ENCODE results near the gene TOX3.

The TOX3 gene

DNA sequence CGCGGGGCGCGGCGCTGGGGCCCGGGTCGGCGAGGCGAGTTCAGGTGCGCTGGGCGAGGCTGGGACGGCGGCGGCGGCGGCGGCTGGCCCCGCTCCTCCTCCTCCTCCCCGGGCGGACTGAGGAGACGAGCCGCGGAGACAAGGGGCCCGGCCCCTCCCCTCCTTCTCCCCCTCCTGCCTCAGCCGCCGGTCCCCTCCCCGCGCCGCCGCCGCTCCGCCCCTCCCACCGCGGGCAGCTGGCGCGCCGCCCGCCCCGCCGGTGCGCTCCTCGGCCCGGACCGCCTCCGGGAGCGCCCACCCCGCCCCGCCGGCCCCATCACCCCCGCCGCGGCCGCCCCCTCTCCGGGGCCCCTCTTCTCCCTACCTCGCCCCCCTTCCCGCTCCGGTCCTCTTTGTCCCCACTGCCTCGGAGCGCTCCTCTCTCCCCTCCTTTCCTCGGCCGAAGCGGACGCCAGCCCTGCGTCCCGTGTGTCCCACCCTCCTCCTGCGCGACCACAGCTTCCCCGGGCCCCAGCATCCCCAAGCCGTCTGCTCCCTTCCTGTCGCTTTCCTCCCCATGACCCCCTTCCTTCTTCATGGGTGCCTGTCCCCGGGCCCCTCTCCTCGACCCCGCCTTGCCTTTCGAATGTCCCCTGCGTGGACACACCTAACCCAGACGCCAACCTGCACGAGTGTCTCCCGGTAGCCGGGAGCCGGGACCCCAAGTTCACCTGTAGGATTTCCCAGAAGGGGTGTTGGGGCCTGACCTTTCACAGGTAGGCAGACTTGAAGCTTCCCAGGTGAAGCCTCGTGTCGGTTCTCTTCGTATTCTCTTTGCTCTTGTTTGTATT, at the start of gene TOX3:
Gene TOX3, minus strand, starts transcription at position 140 of the 830 bp plus-strand sequence. CDS start 420 bp downstream, outside the sequence.
- no peak for ATAC-seq
- DNase-seq = no peak

- ATAC-seq = no peak
- no peak for DNase-seq
These were observed 45.8 kb upstream of the TOX3 start for GRCh38 chr16:52592778-52593177.

DNA sequence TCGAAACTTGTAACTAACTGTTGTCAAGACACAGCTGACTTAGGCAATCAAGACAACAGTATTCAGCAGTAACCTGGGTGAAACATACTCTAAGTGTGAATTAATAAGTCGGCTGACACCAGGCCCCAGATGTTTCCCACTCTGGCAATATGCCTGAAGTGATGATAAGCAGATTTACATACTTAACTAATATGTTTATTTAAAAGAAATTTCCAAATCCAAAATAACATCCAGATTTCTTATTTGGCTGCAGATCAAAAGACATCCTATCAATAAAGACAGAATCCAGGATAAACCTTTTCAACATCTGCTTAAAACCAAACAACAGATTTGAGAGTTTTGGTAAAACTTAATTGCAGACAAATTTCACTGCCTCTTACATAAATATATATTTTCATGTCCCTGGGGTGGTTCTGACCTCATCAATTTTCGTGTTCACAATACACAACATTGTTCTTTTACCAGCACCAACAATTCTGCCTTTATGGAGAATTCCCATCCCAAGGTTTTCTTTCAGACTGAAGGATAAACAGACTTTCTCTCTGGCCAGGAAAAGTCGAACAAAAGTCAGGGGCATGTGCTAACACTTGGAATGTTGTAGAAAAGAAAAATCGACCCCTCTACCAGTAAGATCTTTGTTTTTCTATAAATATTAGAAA, 45.1 kb upstream of the TOX3 start:
- DNase-seq = no peak
- no peak for ATAC-seq

- DNase-seq = no peak
- no peak for ATAC-seq
These were observed 44.5 kb upstream of the TOX3 start for GRCh38 chr16:52591471-52591870.

GRCh38 chr16:52586159-52586558, 39.2 kb upstream of the TOX3 start:
- no peak for ATAC-seq
- no peak for DNase-seq

DNA sequence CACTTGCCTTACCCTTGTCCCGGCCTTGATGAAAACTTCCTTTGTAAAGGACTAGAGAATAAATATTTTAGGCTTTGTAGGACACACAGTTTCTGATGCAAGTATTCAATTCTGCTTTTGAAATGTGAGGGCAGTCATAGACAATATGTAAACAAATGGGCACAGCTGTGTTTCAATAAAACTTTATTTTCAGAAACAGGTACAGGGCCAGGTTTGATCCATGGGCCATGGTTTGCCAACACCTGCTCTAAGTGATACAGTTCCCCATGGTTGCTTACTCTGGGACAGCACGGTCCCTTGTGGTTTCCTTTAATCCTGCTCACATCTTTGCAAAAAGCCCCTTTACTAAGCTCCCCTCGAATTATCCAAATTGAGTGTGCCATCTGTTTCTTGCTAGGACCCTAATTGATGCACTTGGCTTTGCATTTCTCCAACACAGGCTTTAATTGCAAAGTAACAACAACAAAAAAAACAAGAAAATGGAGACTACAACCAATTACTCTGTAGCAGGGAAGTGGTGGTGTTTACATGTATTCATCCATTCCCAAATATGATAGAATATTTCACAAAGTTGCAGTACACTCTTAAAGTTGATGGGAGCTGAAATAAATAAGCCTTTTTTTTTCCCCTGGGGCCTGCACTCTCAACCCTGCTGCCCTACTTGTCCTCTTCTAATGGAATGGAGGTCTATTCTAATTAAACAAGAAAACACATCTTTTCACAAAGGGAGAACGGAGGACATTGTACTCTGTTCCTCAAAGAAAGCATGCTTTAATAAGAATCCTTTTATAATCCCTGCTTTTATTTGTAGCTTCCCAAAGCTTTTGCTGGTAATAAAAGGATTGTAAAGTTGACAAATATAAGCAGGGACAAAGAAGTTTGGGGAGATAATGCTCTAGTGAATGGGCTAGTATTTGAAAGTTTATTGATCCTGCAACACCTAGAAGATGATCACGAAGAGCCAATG, 37.7 kb upstream of the TOX3 start:
- DNase-seq = no peak
- no peak for ATAC-seq

- ATAC-seq = no peak
- DNase-seq = no peak
These were observed 34.6 kb upstream of the TOX3 start for GRCh38 chr16:52581530-52581929.

DNA sequence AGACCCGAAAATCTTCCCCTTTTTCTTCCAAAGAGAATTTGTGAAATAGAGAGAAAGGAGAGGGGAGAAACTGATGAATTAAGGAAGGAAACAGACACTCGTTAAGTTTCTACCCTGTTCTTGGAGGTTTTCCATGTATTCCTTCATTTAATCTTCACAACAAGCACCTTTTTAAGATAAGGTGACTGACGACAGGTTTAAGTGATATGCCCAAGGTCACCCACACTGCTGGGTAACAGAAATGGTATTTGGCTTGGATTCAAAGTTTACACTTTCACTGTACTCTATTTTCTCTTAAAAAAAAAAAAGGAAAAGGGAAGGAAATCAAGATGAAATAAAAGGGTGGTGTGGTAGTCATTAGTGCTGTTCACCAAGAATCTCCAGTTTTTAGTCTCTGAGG, 33.5 kb upstream of the TOX3 start:
- no peak for DNase-seq
- ATAC-seq = no peak

- no peak for ATAC-seq
- DNase-seq = no peak
These were observed 32.0 kb upstream of the TOX3 start for GRCh38 chr16:52578829-52579498.

DNA sequence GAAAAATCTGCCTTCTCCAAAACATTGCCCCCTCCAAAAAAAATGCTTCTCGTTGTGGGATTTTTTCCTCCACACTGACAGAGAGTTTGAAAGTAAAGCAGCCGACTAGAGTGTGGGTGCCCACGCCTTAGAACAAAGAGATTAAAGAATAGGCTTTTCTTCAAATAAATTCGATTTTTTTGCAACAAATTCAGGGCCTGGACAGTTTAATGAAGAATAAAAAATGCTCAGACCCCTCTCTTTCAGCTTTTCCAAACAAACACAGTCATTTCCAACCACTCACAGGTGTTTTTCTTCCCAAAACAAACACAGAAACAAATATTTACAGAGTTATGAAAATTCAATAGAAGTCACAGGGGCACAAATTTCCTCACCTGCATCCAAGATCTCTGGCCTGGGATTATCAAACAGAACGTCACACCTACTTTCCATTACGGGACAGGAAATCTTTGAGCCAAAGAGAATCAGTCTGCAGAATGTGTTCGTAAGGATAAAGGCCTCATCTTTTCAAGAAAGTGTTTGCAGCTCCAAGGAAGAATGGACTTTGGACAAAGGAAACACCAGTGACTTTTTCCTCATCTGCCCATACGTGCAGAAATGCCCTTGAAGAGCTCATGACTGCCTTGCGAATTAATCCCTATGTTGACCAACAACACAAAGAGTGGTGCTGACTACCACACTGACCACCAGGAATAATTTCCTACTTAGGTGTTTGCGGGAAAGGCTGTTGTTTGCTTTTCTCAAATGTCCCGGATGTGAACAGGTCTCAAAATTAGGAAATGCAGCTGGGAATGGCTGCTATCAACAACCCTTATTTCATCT, 31.3 kb upstream of the TOX3 start:
- ATAC-seq (no peak), DNase-seq (no peak)

DNA sequence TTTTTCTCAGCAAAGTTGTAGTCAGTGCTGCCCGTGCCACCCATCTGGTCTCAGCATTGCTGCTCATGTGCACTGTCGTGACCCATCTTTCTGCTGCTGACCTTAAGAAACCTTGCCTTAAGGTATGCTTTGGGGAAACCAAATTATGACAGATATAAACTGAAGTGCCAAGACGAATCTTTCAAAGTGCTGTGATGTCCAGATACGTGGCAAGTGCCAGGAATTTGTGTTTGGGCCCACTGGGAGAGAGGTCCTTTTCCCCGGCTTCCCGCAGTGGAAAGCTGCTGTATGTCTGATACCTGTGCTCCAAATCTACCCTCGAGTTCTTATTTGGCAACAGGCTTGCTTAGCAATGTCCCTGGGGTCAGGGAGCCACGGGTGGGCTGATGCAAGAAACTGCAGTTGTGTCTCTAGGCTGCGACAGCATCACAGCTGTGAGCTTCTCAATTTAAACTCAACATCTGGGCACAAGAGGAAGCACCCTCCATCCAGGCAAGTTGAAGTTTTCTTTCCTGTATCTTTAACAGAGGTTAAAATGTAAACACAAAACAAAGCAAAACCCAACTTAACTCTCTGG, 30.3 kb upstream of the TOX3 start:
- ATAC-seq = no peak
- DNase-seq = no peak

- ATAC-seq (no peak), DNase-seq (no peak)
These were observed 26.7 kb upstream of the TOX3 start for GRCh38 chr16:52573365-52574299.

DNA sequence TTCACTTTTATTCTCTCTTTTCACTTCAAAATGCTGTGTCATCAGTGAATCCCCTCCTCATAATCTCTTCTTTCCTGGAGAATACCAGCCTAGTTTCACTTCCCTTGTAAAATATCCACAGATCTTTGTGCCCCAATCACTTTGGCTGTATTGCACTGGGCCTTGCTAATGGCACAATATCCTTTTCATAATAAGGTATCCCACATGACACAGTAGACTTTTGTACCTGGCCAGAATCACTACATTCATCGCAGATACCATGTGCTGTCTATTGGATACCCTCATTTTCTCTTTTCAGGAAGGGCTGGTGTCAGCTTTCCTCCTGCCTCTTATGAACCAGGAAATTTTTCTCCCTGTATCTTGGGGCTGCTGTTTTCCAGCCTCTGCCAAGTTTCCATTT, 25.7 kb upstream of the TOX3 start:
- ATAC-seq = no peak
- DNase-seq = no peak

DNA sequence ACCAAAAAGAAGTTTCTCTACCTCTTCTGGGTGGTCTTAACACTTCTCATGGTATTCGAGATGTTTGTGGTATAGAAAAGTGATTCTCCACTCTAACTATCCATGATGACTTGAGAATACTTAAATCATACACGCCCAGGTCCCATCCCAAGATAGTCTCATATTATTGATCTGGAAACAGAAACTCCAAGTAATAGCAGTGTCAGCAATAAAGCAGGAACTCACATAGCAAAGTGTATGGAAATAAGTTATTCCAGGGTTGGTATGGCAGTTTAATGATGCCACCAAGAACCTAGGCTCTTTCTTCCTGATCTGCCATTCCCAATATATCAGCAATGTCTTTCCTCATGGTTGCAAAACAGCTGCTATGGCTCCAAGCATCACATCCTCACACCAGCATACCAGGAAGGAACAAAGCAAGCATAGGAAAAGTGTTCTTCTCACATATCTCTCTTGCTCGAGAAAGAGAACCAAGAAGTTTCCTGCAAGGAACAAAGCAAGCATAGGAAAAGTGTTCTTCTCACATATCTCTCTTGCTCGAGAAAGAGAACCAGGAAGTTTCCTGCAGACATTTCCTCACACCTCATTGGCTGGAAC, 23.6 kb upstream of the TOX3 start:
- DNase-seq (no peak), ATAC-seq (no peak)

GRCh38 chr16:52569701-52570100, 22.8 kb upstream of the TOX3 start:
- DNase-seq = no peak
- no peak for ATAC-seq

- DNase-seq = no peak
- no peak for ATAC-seq
These were observed 22.2 kb upstream of the TOX3 start for GRCh38 chr16:52568983-52569690.

GRCh38 chr16:52568495-52568894, 21.6 kb upstream of the TOX3 start:
- DNase-seq (no peak), ATAC-seq (no peak)

DNA sequence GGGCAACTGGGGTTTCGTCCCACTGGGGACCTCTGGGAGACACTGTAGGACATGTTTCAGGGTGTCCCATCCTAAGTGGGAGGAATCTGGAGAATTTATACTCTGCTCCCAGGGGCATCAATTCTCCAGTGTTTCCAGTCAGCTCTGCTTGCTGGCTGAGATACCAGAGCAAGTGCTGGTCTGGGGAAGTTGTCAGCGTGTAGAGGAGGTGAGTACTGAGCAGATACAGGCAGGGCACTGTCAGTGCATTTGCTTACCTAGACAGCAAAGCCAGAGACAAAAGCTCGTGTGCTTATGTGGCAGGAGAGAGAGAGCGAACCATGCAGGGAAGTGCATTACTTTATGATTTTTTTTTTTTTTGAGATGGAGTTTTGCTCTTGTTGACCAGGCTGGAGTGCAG, 20.2 kb upstream of the TOX3 start:
- ATAC-seq (no peak), DNase-seq (no peak)
